Measurements from ENCODE around the gene ARMS2. TPM values are rescaled to one million over a fixed set of nuclear protein-coding genes. Genes with fewer than 3 reads are reported as not detected.

The ARMS2 gene
- total RNA-seq, 1 donor from 2014 or later: not detected

GRCh38 chr10:122492999-122493481 lies 38.6 kb downstream of the ARMS2 start:
- intact Hi-C loops (cut with micrococcal nuclease): no loop called here

GRCh38 chr10:122493761-122494160 lies 39.3 kb downstream of the ARMS2 start:
- intact Hi-C loops (cut with micrococcal nuclease): no loop called here

GRCh38 chr10:122494173-122494820 lies 39.8 kb downstream of the ARMS2 start:
- intact Hi-C loops (cut with micrococcal nuclease): no loop called here

GRCh38 chr10:122494833-122495232 lies 40.4 kb downstream of the ARMS2 start:
- intact Hi-C loops (cut with micrococcal nuclease): no loop called here

- intact Hi-C loops (cut with micrococcal nuclease): no loop called here
These were observed 41.2 kb downstream of the ARMS2 start for GRCh38 chr10:122495406-122496340.

DNA sequence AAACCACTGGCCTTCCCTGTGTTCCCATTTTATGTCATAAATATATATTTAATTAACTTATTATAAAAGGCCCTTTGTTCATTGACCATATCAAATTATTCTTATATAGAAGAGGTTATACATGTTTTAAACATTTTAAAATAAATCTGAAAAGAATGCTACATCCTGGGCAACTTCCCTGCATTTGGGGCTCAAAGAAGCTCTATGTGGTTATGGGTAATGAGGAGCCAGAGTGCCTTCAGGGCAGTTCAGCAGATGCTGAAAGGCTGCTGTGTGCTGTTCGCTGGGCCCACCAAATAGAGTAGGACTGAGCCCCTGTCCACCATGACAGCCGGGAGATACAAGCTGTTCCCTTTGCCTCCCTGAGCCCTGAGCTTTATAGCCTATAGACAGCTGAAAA lies 42.8 kb downstream of the ARMS2 start:
- intact Hi-C loops (cut with micrococcal nuclease): no loop called here

- intact Hi-C loops (cut with micrococcal nuclease): no loop called here
These were observed 44.1 kb downstream of the ARMS2 start for GRCh38 chr10:122498521-122498920.

- intact Hi-C loops (cut with micrococcal nuclease): no loop called here
These were observed 44.6 kb downstream of the ARMS2 start for GRCh38 chr10:122499012-122499411.

DNA sequence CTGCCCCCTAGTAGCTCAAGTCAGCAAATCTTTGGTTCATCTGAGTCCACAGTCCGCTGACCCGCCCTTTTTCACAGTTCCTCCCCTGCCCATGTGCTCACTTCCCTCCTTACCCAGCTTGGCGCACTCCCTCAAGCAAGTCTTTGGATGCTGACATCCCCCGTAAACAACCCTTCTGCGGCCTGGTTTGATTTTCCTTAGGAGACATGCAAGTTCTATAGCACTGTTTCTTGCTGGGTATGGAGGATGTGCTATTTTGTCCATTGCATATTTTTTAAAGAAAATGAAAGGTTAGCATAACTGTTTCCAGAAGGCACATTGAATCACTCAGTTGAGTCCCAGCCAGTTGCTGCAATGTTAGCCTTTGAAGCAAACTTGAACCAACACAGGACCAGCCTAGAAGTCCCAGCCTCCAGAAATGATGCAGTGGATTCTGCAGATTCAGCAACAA lies 45.1 kb downstream of the ARMS2 start:
- intact Hi-C loops (cut with micrococcal nuclease): no loop called here

GRCh38 chr10:122500194-122500593 lies 45.7 kb downstream of the ARMS2 start:
- intact Hi-C loops (cut with micrococcal nuclease): no loop called here

DNA sequence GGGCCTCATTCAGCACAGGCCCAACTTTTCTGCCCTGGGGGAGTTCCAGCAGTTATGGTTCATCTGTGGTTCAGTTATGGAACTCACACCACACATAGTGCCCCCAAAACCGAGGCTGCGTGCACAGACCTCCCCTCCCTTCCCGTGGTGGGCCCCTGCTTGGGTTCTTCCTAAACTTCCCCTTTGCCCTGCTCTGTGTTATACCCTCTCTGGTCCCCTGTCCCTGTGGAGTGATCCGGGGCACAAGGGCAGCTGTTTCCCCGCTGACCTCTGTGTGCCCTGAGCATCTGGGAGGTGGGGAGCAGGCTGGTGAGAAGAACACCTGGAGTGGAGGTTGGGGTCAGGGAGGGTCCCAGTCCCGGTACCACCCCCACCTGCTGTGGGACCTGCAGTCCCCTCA lies 46.3 kb downstream of the ARMS2 start:
- intact Hi-C loops (cut with micrococcal nuclease): no loop called here

DNA sequence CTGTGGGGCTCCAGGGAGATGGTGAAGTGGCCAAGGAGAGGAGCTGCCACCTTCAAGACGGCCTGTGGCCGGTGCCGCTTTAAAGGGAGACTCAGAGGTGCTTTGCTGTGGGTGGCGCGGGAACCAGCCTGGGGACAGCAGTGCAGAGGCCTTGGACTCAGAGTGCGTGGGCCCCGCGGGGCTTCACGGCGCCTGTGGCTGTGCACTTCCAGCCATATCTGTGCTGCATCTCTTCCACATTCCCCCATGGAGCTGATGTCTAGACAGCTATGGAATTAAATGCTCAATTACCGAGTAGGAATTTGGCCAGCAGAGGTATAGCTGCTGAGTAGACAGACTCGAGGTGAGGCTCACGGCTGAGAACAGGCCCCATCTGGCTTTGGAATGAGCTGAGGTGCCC lies 48.6 kb downstream of the ARMS2 start:
- intact Hi-C loops (cut with micrococcal nuclease): no loop called here

DNA sequence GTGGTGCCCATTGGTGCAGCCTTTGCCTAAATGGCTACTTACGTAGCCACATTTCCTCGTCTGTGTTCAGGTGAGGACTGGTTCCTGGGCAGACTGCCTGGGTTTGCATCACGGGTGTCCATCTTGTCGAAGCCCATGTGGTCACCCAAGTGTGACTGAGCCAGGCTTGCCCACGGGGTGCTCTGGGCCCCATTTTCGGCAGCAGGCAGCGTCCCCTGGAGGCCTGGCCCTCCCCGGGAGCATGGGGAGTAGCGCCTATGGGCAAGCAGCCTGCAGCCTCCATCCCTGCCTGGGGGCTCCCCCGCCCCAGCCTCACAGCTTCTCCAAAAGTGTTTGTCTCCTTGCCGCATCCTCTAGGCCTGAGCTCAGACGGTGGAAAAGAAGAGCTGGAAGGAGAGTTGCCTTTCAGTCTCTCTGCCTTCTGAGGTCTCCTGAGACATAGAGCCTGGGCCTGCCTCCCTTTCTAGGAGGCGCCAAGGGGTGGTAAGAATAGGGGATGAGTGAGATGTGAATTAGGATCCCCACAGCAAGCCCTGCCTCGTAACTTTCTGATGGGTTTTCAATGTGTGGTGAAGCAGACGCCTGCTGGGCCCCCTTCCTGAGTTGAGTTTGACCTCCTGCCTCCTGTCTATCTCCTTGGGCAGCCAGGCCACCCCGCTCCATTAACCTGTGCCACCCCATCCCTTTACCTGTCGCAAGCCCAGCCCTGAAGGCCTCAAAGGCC lies 49.6 kb downstream of the ARMS2 start:
- intact Hi-C loops (cut with micrococcal nuclease): no loop called here

GRCh38 chr10:122504610-122504950 lies 50.1 kb downstream of the ARMS2 start:
- intact Hi-C loops (cut with micrococcal nuclease): no loop called here

DNA sequence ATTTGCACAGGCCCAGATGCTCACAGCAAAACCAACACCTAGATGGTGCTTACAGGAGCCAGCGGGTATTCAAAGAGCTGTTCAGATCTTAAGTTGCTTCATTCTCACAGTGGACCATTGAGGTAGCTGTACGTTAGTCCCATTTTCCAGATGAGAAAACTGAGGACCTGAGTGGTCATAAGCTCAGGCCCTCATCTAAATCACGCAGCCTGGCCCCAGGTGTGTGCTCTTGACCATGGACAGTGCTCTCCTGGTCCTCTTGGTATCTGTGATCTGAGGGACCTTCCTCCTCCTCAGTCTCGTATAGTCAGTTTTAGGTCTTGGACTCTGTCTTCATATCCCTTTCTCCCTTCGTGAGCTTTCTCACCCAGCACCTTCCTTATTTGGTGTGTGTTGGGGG lies 50.6 kb downstream of the ARMS2 start:
- intact Hi-C loops (cut with micrococcal nuclease): no loop called here

- intact Hi-C loops (cut with micrococcal nuclease): no loop called here
These were observed 51.6 kb downstream of the ARMS2 start for GRCh38 chr10:122505885-122506645.

Other genes with a start within 250 kb of the ARMS2 start
- gene BTBD16, start 183.4 kb upstream of the ARMS2 start, total RNA-seq: not detected in 2 replicates
- gene PLEKHA1, start 79.9 kb upstream of the ARMS2 start, total RNA-seq: 4.2 and 5.5 TPM in 2 replicates
- not detected in 2 replicates for gene HTRA1, start 6.9 kb downstream of the ARMS2 start, total RNA-seq
- gene DMBT1, start 106.1 kb downstream of the ARMS2 start, total RNA-seq: not detected in 2 replicates
- gene C10orf120, start 245.2 kb downstream of the ARMS2 start, total RNA-seq: not detected in 2 replicates

Data from T-helper 1 cell treated with Interleukin-12 subunit alpha and Interleukin-12 subunit beta and Interleukin-4 antibody, amounts not matched to agents 30 ng/mL and 1 ng/mL, for 36 hours (primary cell).